Measurements from ENCODE around the gene AURKAIP1. TPM values are rescaled to one million over a fixed set of nuclear protein-coding genes. Genes with fewer than 3 reads are reported as not detected.
A peak's percentile ranks its signal among the peaks of the same experiment; 100 is the strongest.

AURKAIP1 gene
- total and polyA plus RNA-seq, 2 of the 13 experiments (the other 11 are each of a cell fraction or from before 2014, with no cell fraction given): 69.5 to 175 TPM

DNA sequence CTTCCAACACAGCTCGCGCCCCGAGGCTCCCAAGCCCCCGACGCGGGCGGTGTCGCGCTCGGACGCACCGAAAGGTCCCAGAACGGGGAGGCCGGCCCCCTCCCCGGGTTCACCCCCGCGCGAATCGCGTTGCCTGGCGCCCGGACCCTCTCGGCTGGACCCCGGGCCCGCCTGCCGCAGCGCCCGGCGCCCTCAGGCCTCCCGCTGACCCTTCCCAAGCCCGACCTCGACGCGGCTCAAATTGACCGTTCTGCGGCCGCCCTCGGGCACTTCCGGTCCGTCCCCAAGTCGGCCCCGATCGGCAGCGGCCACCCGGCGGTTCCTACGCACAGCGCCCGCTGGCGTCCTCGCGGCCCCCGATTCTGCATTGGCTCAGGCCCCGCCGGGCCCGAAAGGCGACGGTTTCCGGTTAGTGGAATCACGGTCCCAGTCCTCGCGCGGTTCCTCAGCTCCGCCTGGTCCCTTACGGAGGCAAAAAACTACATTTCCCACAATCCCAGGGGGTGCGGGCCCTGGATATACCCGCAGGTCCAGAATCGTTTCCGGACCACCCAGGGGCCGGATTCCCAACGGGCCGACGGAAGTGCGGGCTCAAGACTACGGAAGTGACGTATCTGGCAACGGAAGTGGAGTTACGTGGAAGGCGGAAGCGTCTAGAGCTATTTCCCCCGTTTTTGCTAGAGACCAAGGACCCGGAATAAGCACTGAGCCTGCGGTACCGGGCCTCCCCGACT lies at the start of gene AURKAIP1 (continued):
- no peak for TF ChIP-seq MTF1 (CRISPR knock-in tag; IDR thresholded peaks at IDR 0.05)
- no peak for TF ChIP-seq ZNF644 (CRISPR knock-in tag; IDR thresholded peaks at IDR 0.05; ENCODE audit: low read depth)
- TF ChIP-seq KAT2B (IDR thresholded peaks at IDR 0.05; ENCODE audit: borderline replicate concordance, low read depth, low read length): no peak
- TF ChIP-seq PBX2 (CRISPR knock-in tag; IDR thresholded peaks at IDR 0.05): no peak
- TF ChIP-seq PRMT3 (CRISPR knock-in tag; IDR thresholded peaks at IDR 0.05; ENCODE audit: borderline replicate concordance, low read depth): peak; percentile 65; the same call in 1 of the 2 replicates
- TF ChIP-seq, protein P1, sequence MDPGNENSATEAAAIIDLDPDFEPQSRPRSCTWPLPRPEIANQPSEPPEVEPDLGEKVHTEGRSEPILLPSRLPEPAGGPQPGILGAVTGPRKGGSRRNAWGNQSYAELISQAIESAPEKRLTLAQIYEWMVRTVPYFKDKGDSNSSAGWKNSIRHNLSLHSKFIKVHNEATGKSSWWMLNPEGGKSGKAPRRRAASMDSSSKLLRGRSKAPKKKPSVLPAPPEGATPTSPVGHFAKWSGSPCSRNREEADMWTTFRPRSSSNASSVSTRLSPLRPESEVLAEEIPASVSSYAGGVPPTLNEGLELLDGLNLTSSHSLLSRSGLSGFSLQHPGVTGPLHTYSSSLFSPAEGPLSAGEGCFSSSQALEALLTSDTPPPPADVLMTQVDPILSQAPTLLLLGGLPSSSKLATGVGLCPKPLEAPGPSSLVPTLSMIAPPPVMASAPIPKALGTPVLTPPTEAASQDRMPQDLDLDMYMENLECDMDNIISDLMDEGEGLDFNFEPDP (CRISPR knock-in tag; conservative IDR thresholded peaks at IDR 0.05): 0 out of 2 replicates have a peak, but pooled peaks have one; percentile 62
- TF ChIP-seq MAFK (conservative IDR thresholded peaks at IDR 0.05 in 1 of 2, IDR thresholded peaks at IDR 0.05 in 1 of 2; ENCODE audit: low read length in 2 of 2): 0 out of 4 replicates have a peak, but pooled peaks of 1 of the 2 experiments have one; percentile 10
- peak; percentile 98 for TF ChIP-seq REPIN1 (CRISPR knock-in tag; IDR thresholded peaks at IDR 0.05; ENCODE audit: borderline replicate concordance, low read depth)
- TF ChIP-seq ZNF589 (CRISPR knock-in tag; conservative IDR thresholded peaks at IDR 0.05): peak; percentile 92
- peak; percentile 77 for TF ChIP-seq SUZ12 (IDR thresholded peaks at IDR 0.05; ENCODE audit: low read depth, low read length)
- TF ChIP-seq, protein P2, sequence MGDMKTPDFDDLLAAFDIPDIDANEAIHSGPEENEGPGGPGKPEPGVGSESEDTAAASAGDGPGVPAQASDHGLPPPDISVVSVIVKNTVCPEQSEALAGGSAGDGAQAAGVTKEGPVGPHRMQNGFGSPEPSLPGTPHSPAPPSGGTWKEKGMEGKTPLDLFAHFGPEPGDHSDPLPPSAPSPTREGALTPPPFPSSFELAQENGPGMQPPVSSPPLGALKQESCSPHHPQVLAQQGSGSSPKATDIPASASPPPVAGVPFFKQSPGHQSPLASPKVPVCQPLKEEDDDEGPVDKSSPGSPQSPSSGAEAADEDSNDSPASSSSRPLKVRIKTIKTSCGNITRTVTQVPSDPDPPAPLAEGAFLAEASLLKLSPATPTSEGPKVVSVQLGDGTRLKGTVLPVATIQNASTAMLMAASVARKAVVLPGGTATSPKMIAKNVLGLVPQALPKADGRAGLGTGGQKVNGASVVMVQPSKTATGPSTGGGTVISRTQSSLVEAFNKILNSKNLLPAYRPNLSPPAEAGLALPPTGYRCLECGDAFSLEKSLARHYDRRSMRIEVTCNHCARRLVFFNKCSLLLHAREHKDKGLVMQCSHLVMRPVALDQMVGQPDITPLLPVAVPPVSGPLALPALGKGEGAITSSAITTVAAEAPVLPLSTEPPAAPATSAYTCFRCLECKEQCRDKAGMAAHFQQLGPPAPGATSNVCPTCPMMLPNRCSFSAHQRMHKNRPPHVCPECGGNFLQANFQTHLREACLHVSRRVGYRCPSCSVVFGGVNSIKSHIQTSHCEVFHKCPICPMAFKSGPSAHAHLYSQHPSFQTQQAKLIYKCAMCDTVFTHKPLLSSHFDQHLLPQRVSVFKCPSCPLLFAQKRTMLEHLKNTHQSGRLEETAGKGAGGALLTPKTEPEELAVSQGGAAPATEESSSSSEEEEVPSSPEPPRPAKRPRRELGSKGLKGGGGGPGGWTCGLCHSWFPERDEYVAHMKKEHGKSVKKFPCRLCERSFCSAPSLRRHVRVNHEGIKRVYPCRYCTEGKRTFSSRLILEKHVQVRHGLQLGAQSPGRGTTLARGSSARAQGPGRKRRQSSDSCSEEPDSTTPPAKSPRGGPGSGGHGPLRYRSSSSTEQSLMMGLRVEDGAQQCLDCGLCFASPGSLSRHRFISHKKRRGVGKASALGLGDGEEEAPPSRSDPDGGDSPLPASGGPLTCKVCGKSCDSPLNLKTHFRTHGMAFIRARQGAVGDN (CRISPR knock-in tag; IDR thresholded peaks at IDR 0.05): peak; percentile 96
- TF ChIP-seq ZXDC (CRISPR knock-in tag; IDR thresholded peaks at IDR 0.05): peak; percentile 83; the same call in 1 of the 2 replicates
- TF ChIP-seq ZNF83 (CRISPR knock-in tag; IDR thresholded peaks at IDR 0.05; ENCODE audit: borderline replicate concordance): peak; percentile 77; the same call in 1 of the 2 replicates
- TF ChIP-seq, protein P3, sequence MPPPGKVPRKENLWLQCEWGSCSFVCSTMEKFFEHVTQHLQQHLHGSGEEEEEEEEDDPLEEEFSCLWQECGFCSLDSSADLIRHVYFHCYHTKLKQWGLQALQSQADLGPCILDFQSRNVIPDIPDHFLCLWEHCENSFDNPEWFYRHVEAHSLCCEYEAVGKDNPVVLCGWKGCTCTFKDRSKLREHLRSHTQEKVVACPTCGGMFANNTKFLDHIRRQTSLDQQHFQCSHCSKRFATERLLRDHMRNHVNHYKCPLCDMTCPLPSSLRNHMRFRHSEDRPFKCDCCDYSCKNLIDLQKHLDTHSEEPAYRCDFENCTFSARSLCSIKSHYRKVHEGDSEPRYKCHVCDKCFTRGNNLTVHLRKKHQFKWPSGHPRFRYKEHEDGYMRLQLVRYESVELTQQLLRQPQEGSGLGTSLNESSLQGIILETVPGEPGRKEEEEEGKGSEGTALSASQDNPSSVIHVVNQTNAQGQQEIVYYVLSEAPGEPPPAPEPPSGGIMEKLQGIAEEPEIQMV (CRISPR knock-in tag; IDR thresholded peaks at IDR 0.05; ENCODE audit: low read depth): peak; percentile 71
- no peak for TF ChIP-seq ZFAT (CRISPR knock-in tag; conservative IDR thresholded peaks at IDR 0.05)
- TF ChIP-seq KAT8 (CRISPR knock-in tag; IDR thresholded peaks at IDR 0.05): peak; percentile 99
- peak; percentile 87 for TF ChIP-seq HOXD1 (CRISPR knock-in tag; IDR thresholded peaks at IDR 0.05)
- TF ChIP-seq WIZ (CRISPR knock-in tag; IDR thresholded peaks at IDR 0.05): no peak; the same call in 1 of the 2 replicates
